ENCODE measurements around the gene TRIM71. TPM values are rescaled to one million over a fixed set of nuclear protein-coding genes. Genes with fewer than 3 reads are reported as not detected.

Gene TRIM71
- total RNA-seq, 2 donors from 2014 or later: not detected

- no peak for DNase-seq (ENCODE audit: low spot score)
- H3K4me1 ChIP-seq (ENCODE audit: control insufficient read depth in 1 of 2, low read depth in 2 of 2): no peaks in the 10 kb centered on the region
- ATAC-seq (ENCODE audit: insufficient number of reproducible peaks, low FRiP score, low read depth): no peak
- no peak overlapping the region for H3K27ac ChIP-seq
- TF ChIP-seq CTCF (IDR thresholded peaks at IDR 0.05): no peak
- H3K4me3 ChIP-seq: no peak overlapping the region
- H3K36me3 ChIP-seq: no peaks in the 10 kb centered on the region
- no peaks in the 10 kb centered on the region for H3K9me3 ChIP-seq
- H3K27me3 ChIP-seq (replicated peaks; ENCODE audit: insufficient read depth): no peaks in the 10 kb centered on the region
Measured at GRCh38 chr3:32831062-32831461, 13.3 kb downstream of the TRIM71 start.

- ATAC-seq (ENCODE audit: insufficient number of reproducible peaks, low FRiP score, low read depth) (no peak), DNase-seq (ENCODE audit: low spot score) (no peak)
- no peaks in the 10 kb centered on the region for H3K4me1 ChIP-seq (ENCODE audit: control insufficient read depth in 1 of 2, low read depth in 2 of 2)
- H3K9me3 ChIP-seq: no peaks in the 10 kb centered on the region
- H3K4me3 ChIP-seq: no peak overlapping the region
- H3K36me3 ChIP-seq: no peaks in the 10 kb centered on the region
- TF ChIP-seq CTCF (IDR thresholded peaks at IDR 0.05): no peak
- H3K27ac ChIP-seq: no peak overlapping the region
- no peaks in the 10 kb centered on the region for H3K27me3 ChIP-seq (replicated peaks; ENCODE audit: insufficient read depth)
Measured at GRCh38 chr3:32831791-32832190, 14.0 kb downstream of the TRIM71 start.

GRCh38 chr3:32832193-32832592 is 14.4 kb downstream of the TRIM71 start:
- no peak for ATAC-seq (ENCODE audit: insufficient number of reproducible peaks, low FRiP score, low read depth)
- Histone ChIP-seq H3K9me3 (no peaks in the 10 kb centered on the region), H3K4me3 (no peak overlapping the region), H3K4me1 (ENCODE audit: control insufficient read depth in 1 of 2, low read depth in 2 of 2) (no peaks in the 10 kb centered on the region), H3K36me3 (no peaks in the 10 kb centered on the region), H3K27ac (no peak overlapping the region), H3K27me3 (replicated peaks; ENCODE audit: insufficient read depth) (no peaks in the 10 kb centered on the region)
- no peak for DNase-seq (ENCODE audit: low spot score)
- no peak for TF ChIP-seq CTCF (IDR thresholded peaks at IDR 0.05)

GRCh38 chr3:32835049-32835371 is 17.2 kb downstream of the TRIM71 start:
- no peaks in the 10 kb centered on the region for H3K9me3 ChIP-seq
- no peak overlapping the region for H3K4me3 ChIP-seq
- H3K4me1 ChIP-seq (ENCODE audit: control insufficient read depth in 1 of 2, low read depth in 2 of 2): no peaks in the 10 kb centered on the region
- no peak overlapping the region for H3K27ac ChIP-seq
- TF ChIP-seq CTCF (IDR thresholded peaks at IDR 0.05): no peak
- ATAC-seq (ENCODE audit: insufficient number of reproducible peaks, low FRiP score, low read depth) (no peak), DNase-seq (ENCODE audit: low spot score) (no peak)
- H3K27me3 ChIP-seq (replicated peaks; ENCODE audit: insufficient read depth): no peaks in the 10 kb centered on the region
- no peaks in the 10 kb centered on the region for H3K36me3 ChIP-seq

- no peaks in the 10 kb centered on the region for H3K9me3 ChIP-seq
- no peak for TF ChIP-seq CTCF (IDR thresholded peaks at IDR 0.05)
- no peak overlapping the region for H3K4me3 ChIP-seq
- no peaks in the 10 kb centered on the region for H3K4me1 ChIP-seq (ENCODE audit: control insufficient read depth in 1 of 2, low read depth in 2 of 2)
- H3K27me3 ChIP-seq (replicated peaks; ENCODE audit: insufficient read depth): no peaks in the 10 kb centered on the region
- ATAC-seq (ENCODE audit: insufficient number of reproducible peaks, low FRiP score, low read depth) (no peak), DNase-seq (ENCODE audit: low spot score) (no peak)
- no peak overlapping the region for H3K27ac ChIP-seq
- H3K36me3 ChIP-seq: no peaks in the 10 kb centered on the region
Measured at GRCh38 chr3:32835961-32836360, 18.2 kb downstream of the TRIM71 start.
